SK-N-SH (cell line): ENCODE data around the gene CCDC192. TPM values are rescaled to one million over a fixed set of nuclear protein-coding genes. Genes with fewer than 3 reads are reported as not detected.

ENCODE experiments used
- CTCF ChIA-PET: fragments of 300-600, 350-600 bp; formaldehyde crosslinking; extraction: SDS; loops from one replicate; lab custom pipeline; 2021; lab: Yijun Ruan, JAX
- POLR2A ChIA-PET: fragments of 350-600 bp; sonication (Branson Sonifier 250); formaldehyde crosslinking; extraction: SDS; loops from one replicate; lab custom pipeline; 2020; ENCODE audit warnings: antibody characterized with exemption, inconsistent platforms; lab: Yijun Ruan, JAX
- DNase-seq: peaks from one replicate; pipeline ENCODE4 v3.0.0; 2012
- H2AFZ ChIP-seq: fragments of 200-600 bp; sonication (generic); 2 replicates; pipeline ENCODE4 v1.8.1; 2016; ENCODE audit warnings: antibody characterized with exemption, mild to moderate bottlenecking, low read depth
- H3F3A ChIP-seq: fragments of 200-600 bp; sonication (generic); replicated peaks from 2 replicates; pipeline ENCODE3; 2016; ENCODE audit warnings: antibody characterized with exemption, mild to moderate bottlenecking; ENCODE audit not compliant: insufficient read depth
- H3K27ac ChIP-seq, 2 experiments: fragments of 200-500 bp in 1 of 2; fragments of 200-600 bp in 1 of 2; sonication (Bioruptor generic) in 1 of 2; sonication (generic), shearing (Covaris generic) in 1 of 2; 2 replicates each; pipeline versions ENCODE4 v1.5.1 to v1.6.1; 2014 to 2016; ENCODE audit warnings: low read depth in 2 of 2, inconsistent platforms in 1 of 2, low read length in 1 of 2, mild to moderate bottlenecking in 1 of 2, mixed read lengths in 1 of 2
- H3K27me3 ChIP-seq: fragments of 200-600 bp; sonication (generic), shearing (Covaris generic); 2 replicates; pipeline ENCODE4 v1.6.1; 2016; ENCODE audit warnings: mixed run types; ENCODE audit not compliant: insufficient read depth
- H3K36me3 ChIP-seq, 2 experiments: fragments of 200-500 bp in 1 of 2; fragments of 200-600 bp in 1 of 2; sonication (Bioruptor generic) in 1 of 2; sonication (generic) in 1 of 2; replicated peaks in 1 of 2; 2 replicates each; pipeline versions ENCODE3 to v1.5.1; 2014 to 2016; ENCODE audit warnings: low read length in 1 of 2, mild to moderate bottlenecking in 1 of 2; ENCODE audit not compliant: insufficient read depth in 2 of 2, control insufficient read depth in 1 of 2
- H3K4me1 ChIP-seq, 2 experiments: fragments of 200-500 bp in 1 of 2; fragments of 200-600 bp in 1 of 2; sonication (Bioruptor generic) in 1 of 2; sonication (generic), shearing (Covaris generic) in 1 of 2; 2 replicates each; pipeline versions ENCODE4 v1.5.1 to v1.6.1; 2014 to 2016; ENCODE audit warnings: low read depth in 1 of 2, low read length in 1 of 2, mixed run types in 1 of 2; ENCODE audit not compliant: insufficient read depth in 2 of 2, control insufficient read depth in 1 of 2
- H3K4me2 ChIP-seq: fragments of 200-600 bp; sonication (generic), shearing (Covaris generic); 2 replicates; pipeline ENCODE4 v1.6.1; 2017; ENCODE audit warnings: mixed run types
- H3K4me3 ChIP-seq, 2 experiments: fragments of 200-500 bp in 1 of 2; fragments of 200-600 bp in 1 of 2; sonication (Bioruptor generic) in 1 of 2; sonication (generic), shearing (Covaris generic) in 1 of 2; 2 replicates each; pipeline versions ENCODE4 v1.5.1 to v1.8.1; 2014 to 2016; ENCODE audit warnings: low read depth in 2 of 2, inconsistent platforms in 1 of 2, low read length in 1 of 2, mild to moderate bottlenecking in 1 of 2, mixed read lengths in 1 of 2, moderate library complexity in 1 of 2
- H3K79me2 ChIP-seq: fragments of 200-600 bp; sonication (generic); 2 replicates; pipeline ENCODE4 v1.8.1; 2017; ENCODE audit warnings: mild to moderate bottlenecking; ENCODE audit not compliant: insufficient read depth
- H3K9ac ChIP-seq: fragments of 200-600 bp; sonication (generic); 2 replicates; pipeline ENCODE4 v1.6.1; 2017; ENCODE audit warnings: mixed run types
- H3K9me2 ChIP-seq: fragments of 200-600 bp; sonication (generic); 2 replicates; pipeline ENCODE4 v1.6.1; 2017; ENCODE audit warnings: mixed run types
- H3K9me3 ChIP-seq: fragments of 200-600 bp; sonication (generic); 2 replicates; pipeline ENCODE4 v1.6.1; 2017; ENCODE audit warnings: mixed run types, mild to moderate bottlenecking, moderate library complexity
- H4K20me1 ChIP-seq: fragments of 200-600 bp; sonication (generic); 2 replicates; pipeline ENCODE4 v1.6.1; 2017; ENCODE audit warnings: mild to moderate bottlenecking, mixed run types; ENCODE audit not compliant: insufficient read depth
- MXI1 ChIP-seq: IDR thresholded peaks from 2 replicates; pipeline ENCODE4 v1.6.1; 2012; ENCODE audit warnings: mild to moderate bottlenecking, low read depth, low read length, improper control_type of control experiment
- NRF1 ChIP-seq: IDR thresholded peaks from 2 replicates; pipeline ENCODE4 v1.6.1; 2012; ENCODE audit warnings: low read depth, mild to moderate bottlenecking, low read length
- REST ChIP-seq: IDR thresholded peaks from 2 replicates; pipeline ENCODE4 v1.6.1; 2012; ENCODE audit warnings: mild to moderate bottlenecking, low read depth, low read length, moderate library complexity
- RXRA ChIP-seq: IDR thresholded peaks from 2 replicates; pipeline ENCODE4 v1.4.0; 2012; ENCODE audit warnings: low read depth, mild to moderate bottlenecking, borderline replicate concordance
- YY1 ChIP-seq: IDR thresholded peaks from 2 replicates; pipeline ENCODE4 v1.4.0; 2012; ENCODE audit warnings: low read depth, mild to moderate bottlenecking
- ZBTB33 ChIP-seq: IDR thresholded peaks from 2 replicates; pipeline ENCODE4 v1.4.0; 2012; ENCODE audit warnings: low read depth, borderline replicate concordance
- WGBS: methylation state at CpG from one replicate; pipeline ENCODE4 v1.1.6; 2017; ENCODE audit warnings: low lambda C conversion rate; 5-methylcytosine and 5-hydroxymethylcytosine counted together
- polyA plus RNA-seq, 3 experiments: library from polyadenylated mRNA; depleted of rRNA; stranded (reverse); fragments of >200 nt; gene quantifications; 2 replicates each; pipeline ENCODE4 v1.2.3, GENCODE V29; 2012

CCDC192 gene
- polyA plus RNA-seq, 1 of the 3 experiments (the other 2 are of a cell fraction) = not detected

- H3K27me3 ChIP-seq = no peaks in the 10 kb centered on the region
- DNase-seq = no peak
- no peaks in the 10 kb centered on the region for H3K36me3 ChIP-seq
- H3K4me3 ChIP-seq = no peak overlapping the region
- no peaks in the 10 kb centered on the region for H3K9me3 ChIP-seq
- H3K9me2 ChIP-seq = no peaks in the 10 kb centered on the region
- no peak for TF ChIP-seq REST
- no peak for TF ChIP-seq ZBTB33
- no peak for TF ChIP-seq NRF1
- no peak for TF ChIP-seq YY1
- no peak overlapping the region for H2AFZ ChIP-seq
- CTCF ChIA-PET = interaction anchor here (1.1 kb wide), 1 partner anchor 19 kb away, joined by 3 read pairs; the partner anchor contains the start of gene CCDC192
- 31% methylated on average over 6 of the region's 6 CpGs for WGBS
- no peaks in the 10 kb centered on the region for H4K20me1 ChIP-seq
- no peaks in the 10 kb centered on the region for H3K79me2 ChIP-seq
- H3K9ac ChIP-seq = no peak overlapping the region
- no peak overlapping the region for H3K27ac ChIP-seq
- no peak overlapping the region for H3K4me2 ChIP-seq
- H3F3A ChIP-seq = no peaks in the 10 kb centered on the region
- POLR2A ChIA-PET = no interaction called here
- H3K4me1 ChIP-seq = no peaks in the 10 kb centered on the region
Measured at GRCh38 chr5:127684726-127685467, 18.3 kb upstream of the CCDC192 start.

- no peak overlapping the region for H3K9ac ChIP-seq
- no peaks in the 10 kb centered on the region for H3K9me3 ChIP-seq
- H2AFZ ChIP-seq = no peak overlapping the region
- H3K27me3 ChIP-seq = no peaks in the 10 kb centered on the region
- H3K27ac ChIP-seq = no peak overlapping the region
- H3K4me1 ChIP-seq = no peaks in the 10 kb centered on the region
- DNase-seq = no peak
- no peak overlapping the region for H3K4me3 ChIP-seq
- 14% methylated on average over 2 of the region's 2 CpGs for WGBS
- no peaks in the 10 kb centered on the region for H3K36me3 ChIP-seq
- no peak overlapping the region for H3K4me2 ChIP-seq
- POLR2A ChIA-PET = no interaction called here
- H3K79me2 ChIP-seq = no peaks in the 10 kb centered on the region
- TF ChIP-seq YY1 (no peak), REST (no peak), MXI1 (no peak), RXRA (no peak)
- CTCF ChIA-PET = no interaction called here
- H3F3A ChIP-seq = no peaks in the 10 kb centered on the region
- no peaks in the 10 kb centered on the region for H3K9me2 ChIP-seq
- H4K20me1 ChIP-seq = no peaks in the 10 kb centered on the region
Measured at GRCh38 chr5:127685662-127686061, 17.5 kb upstream of the CCDC192 start.
